LNCaP clone FGC (cell line): ENCODE measurements around the gene FSD1L.
A peak's percentile ranks its signal among the peaks of the same experiment; 100 is the strongest.
"Not testable (repeated sequence)": the region's sequence is repeated elsewhere in the genome, so short reads cannot be mapped to it uniquely, and the experiment has no call there.

Experiments
- DNase-seq: peaks from one replicate; pipeline ENCODE4 v3.0.0-alpha.2; 2011; ENCODE audit warnings: low read depth
- H3K4me3 ChIP-seq: 2 replicates; pipeline ENCODE4 v1.5.1; 2011; ENCODE audit warnings: mild to moderate bottlenecking, low read depth, low read length, control low read depth
- TF ChIP-seq, protein P1 (sequence below): IDR thresholded peaks from 2 replicates; pipeline ENCODE4 v1.5.1; 2012; ENCODE audit warnings: mild to moderate bottlenecking; ENCODE audit not compliant: control insufficient read depth, insufficient read depth; ENCODE audit errors: extremely low read depth

The FSD1L gene

DNA sequence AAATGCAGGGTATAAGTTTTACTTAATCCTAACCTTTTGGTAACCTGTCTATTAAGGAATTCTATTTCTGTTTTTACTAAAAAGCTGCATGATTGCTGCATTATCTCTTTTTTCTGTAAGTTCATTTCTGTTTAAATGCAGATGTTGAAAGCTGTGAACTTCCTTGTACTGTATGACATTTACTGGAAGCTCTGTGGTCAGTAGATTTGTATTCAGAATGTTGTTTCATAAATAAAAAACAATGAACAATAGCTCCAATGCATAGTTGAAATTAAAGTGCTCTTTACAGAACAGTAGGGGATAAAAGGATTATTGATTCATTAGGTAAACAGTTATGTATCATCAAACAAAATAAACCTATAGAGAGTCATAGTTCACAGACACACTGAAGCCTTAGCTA is 63.6 kb downstream of the FSD1L start:
- H3K4me3 ChIP-seq, result no peak overlapping the region
- TF ChIP-seq, protein P1, sequence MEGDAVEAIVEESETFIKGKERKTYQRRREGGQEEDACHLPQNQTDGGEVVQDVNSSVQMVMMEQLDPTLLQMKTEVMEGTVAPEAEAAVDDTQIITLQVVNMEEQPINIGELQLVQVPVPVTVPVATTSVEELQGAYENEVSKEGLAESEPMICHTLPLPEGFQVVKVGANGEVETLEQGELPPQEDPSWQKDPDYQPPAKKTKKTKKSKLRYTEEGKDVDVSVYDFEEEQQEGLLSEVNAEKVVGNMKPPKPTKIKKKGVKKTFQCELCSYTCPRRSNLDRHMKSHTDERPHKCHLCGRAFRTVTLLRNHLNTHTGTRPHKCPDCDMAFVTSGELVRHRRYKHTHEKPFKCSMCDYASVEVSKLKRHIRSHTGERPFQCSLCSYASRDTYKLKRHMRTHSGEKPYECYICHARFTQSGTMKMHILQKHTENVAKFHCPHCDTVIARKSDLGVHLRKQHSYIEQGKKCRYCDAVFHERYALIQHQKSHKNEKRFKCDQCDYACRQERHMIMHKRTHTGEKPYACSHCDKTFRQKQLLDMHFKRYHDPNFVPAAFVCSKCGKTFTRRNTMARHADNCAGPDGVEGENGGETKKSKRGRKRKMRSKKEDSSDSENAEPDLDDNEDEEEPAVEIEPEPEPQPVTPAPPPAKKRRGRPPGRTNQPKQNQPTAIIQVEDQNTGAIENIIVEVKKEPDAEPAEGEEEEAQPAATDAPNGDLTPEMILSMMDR, result no peak
- no peak for DNase-seq

DNA sequence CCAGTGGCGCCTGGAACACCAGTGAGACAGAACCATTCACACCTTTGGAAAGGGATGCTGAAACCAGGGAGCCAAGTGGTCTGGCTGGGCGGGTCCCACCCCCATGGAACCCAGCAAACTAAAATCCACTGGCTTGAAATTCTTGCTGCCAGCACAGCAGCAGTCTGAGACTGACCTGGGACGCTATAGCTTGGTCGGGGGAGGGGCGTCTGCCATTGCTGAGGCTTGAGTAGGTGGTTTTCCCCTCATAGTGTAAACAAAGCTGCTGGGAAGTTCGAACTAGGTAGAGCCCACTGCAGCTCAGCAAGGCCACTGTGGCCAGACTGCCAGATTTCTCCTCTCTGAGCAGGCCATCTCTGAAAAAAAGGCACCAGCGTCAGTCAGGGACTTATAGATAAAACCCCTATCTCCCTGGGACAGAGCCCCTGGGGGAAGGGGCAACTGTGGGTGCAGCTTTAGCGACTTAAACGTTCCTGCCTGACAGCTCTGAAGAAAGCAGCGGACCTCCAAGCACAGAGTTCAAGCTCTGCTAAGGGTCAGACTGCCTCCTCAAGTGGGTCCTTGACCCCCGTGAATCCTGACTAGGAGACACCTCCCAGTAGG is 68.1 kb downstream of the FSD1L start:
- no peak overlapping the region for H3K4me3 ChIP-seq
- no peak for DNase-seq
- TF ChIP-seq, protein P1, result no peak

DNA sequence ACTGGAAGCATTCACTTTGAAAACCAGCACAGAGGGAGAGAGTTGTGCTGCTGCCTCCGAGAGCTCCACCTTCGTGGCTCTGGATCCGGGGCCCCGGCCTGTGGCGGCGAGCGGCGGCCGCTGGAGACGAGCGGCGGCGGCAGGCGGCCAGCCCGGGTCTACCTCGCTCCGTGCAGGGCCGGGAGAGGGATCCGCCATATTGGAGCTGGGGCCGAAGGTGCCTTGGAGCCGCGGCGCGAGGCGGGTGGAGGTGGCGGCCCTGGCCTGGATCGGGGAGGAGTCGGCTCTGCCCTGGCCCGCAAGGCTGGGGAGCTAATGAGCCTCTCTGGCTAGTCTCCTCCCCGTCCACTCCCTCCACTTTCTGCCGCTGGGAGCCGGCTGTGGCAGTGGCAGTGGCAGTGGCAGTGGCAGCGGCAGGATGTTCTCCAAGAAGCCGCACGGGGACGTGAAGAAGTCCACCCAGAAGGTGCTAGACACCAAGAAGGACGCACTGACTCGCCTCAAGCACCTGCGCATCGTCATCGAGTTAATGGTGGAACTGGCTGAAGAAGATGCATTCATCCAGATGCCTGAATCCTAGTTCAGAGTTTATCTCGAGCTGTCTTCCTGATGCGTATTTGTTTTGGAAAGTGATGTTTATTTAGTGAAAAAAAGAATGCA is 72.0 kb downstream of the FSD1L start:
- not testable (repeated sequence) for DNase-seq
- H3K4me3 ChIP-seq, result peak overlapping the region; percentile 29; the same call in 1 of the 2 replicates

DNA sequence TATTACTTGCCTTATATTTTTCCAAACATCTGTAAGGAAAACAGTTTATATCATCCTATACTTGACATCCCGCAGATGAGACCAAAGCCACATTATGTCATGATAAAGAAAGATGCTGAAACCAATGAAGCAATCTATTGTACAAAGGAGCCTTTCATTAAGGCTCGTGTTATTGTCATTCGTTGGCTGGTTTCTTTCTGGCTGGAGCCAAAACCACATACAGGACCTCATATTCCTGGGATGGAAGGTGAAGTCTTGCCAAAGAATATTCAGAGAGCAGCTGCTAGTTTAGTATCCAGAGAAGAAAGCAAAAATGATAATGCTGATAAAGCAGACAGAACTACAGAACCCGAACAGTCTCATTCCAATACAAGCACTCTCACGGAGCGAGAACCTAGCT is 73.2 kb downstream of the FSD1L start:
- DNase-seq, H3K4me3 ChIP-seq: not testable (repeated sequence)

DNA sequence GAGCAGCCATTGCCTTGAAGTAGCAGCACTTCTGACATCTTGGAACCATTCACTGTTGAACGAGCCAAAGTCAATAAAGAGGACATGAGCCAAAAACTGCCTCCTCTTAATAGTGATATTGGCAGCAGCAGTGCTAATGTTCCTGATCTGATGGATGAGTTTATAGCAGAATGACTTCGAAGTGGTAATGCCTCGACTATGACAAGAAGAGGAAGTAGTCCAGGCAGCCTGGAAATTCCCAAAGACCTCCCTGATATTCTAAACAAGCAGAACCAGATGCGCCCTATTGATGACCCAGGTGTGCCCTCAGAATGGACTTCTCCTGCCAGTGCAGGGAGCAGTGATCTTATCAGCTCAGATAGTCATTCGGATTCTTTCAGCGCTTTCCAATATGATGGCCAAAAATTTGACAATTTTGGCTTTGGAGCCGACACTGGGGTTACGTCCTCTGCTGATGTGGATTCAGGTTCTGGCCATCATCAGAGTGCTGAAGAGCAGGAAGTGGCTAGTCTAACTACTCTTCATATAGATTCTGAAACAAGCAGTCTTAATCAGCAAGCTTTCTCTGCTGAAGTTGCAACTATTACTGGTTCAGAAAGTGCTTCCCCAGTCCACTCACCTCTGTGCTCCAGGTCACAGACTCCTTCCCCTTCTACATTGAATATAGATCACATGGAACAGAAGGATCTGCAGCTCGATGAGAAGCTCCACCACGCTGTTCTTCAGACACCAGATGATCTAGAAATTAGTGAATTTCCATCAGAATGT is 75.0 kb downstream of the FSD1L start:
- H3K4me3 ChIP-seq, result not testable (repeated sequence)
- DNase-seq, result peak; percentile 79

DNA sequence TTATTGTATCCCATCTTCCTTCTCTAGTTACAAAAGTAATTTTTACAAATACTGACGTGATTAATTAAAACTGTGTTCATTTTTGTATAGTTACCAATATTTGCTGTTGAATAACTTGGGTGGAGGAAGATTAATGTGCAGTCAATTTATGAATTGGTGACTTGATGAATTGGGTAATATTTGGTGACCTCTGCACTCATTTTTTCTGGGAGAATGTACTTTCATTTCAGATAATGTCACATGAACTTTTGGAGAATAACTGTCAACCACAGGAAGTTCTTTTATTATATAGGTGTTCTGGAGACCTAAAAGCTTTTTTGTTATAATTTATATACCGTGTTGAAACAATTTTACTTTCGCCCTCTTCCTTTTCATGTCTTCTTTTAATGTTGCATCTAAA is 83.7 kb downstream of the FSD1L start:
- no peak for DNase-seq
- no peak overlapping the region for H3K4me3 ChIP-seq
- TF ChIP-seq, protein P1, result no peak

DNA sequence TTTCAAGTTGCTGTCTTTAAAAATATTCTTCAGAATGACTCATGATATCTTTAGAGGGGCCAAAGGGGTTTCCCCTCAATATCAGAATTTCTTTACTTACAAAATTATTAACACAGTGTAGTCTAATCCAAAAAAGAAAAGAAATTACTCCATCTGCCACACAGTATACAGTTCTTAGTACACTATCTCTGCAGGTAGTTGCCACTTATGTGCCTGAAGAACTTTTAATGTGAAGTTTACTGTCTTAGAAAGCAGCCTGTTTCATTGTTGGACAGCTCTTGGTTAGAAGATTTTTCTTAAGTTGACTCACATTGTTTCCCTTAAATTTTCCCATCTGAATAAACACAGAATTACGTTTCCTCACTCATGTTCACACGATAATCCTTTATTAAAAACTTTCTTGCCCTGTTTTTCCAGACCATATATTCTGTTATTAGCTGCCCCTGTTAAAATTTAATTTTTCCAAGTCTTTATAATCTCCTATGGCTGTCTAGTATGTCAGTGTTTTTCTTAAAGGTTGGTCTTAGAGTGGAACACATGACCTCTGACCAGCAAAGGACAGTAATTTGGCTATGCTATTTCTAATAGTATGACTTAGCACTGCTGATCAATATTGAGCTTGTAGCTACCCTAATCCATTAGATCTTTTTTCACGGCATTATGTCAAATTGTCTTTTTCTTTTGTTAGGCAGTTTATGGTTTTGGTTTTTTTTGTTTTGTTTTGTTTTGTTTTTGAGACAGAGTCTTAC is 88.3 kb downstream of the FSD1L start:
- DNase-seq, result no peak
- TF ChIP-seq, protein P1, result no peak

DNA sequence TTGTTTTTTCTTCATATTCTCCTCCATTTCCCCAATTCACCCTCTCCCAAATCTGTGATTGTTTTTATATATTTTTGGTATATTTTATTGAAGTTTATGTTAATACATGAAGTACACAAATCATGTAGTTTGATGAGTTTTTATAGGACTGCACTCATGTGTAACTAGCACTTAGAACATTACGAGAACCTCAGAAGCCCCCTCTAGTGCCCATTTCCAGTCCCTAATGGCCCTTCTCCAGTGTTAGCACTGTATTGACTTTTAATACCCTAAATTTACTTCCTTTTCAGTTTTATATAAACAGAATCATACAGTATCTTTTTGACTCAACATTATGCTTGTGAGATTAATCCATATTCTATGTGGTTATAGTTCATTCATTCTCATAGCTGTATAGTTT is 91.6 kb downstream of the FSD1L start:
- no peak for DNase-seq
- no peak overlapping the region for H3K4me3 ChIP-seq
- TF ChIP-seq, protein P1, result no peak

More for the DNA sequence above, 88.3 kb downstream of the FSD1L start:
- H3K4me3 ChIP-seq, result no peak overlapping the region
